ENCODE results near the gene DNAAF1.

DNAAF1 gene

DNA sequence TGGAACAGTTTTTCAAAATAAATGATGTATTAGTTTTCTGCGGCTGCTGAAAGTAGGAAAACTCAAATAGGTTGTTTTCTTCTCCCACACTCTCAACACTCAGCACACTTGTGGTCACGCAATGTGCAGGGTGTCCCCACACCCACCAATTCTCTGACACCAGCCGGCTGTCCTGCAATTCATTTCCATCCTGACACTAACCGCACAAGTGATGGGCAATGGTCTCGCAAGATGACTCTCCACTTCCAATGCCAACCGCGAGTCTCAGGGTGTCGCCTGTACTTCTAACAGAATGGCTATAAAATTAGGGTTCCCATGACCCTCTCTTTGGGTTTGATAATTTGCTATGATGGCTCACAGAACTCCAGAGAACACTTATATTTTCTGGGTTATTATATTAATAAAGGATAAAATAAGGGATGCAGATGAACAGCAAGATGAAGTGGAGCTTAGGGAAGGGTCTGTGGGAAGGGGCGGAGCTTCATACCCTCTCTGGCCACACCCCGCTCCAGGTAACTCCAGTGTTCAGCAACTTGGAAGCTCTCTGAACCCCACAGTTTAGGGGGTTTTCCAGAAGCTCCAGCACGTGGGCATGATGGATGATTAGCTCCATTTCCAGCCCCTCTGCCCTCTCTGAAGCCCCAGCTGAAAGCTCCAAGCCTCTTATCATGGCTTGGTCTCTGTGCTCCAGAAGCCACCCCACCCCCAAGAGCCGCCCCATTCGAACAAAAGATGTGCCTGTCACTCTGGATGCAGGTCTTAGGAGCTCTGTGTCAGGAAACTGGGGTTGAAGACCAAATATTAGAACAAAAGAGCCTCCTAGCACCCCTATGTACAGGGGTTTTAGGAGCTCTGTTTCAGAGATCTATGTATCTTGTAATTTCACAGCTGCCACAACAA is 21.9 kb downstream of the DNAAF1 start:
- TF ChIP-seq POLR2AphosphoS5 (IDR thresholded peaks at IDR 0.05; ENCODE audit: low read depth, low read length) (no peak), POLR2A (IDR thresholded peaks at IDR 0.05; ENCODE audit: low read depth, low read length) (no peak), TAF1 (IDR thresholded peaks at IDR 0.05; ENCODE audit: borderline replicate concordance, low read depth, low read length) (no peak)
- no peak for DNase-seq (ENCODE audit: insufficient read length)
- no peak for FAIRE-seq

GRCh38 chr16:84169765-84170310 is 24.7 kb downstream of the DNAAF1 start:
- no peak for DNase-seq (ENCODE audit: insufficient read length)
- TF ChIP-seq POLR2A (IDR thresholded peaks at IDR 0.05; ENCODE audit: low read depth, low read length) (no peak), POLR2AphosphoS5 (IDR thresholded peaks at IDR 0.05; ENCODE audit: low read depth, low read length) (no peak), TAF1 (IDR thresholded peaks at IDR 0.05; ENCODE audit: borderline replicate concordance, low read depth, low read length) (no peak)
- no peak for FAIRE-seq

- TF ChIP-seq POLR2AphosphoS5 (IDR thresholded peaks at IDR 0.05; ENCODE audit: low read depth, low read length), result no peak
- no peak for TF ChIP-seq TAF1 (IDR thresholded peaks at IDR 0.05; ENCODE audit: borderline replicate concordance, low read depth, low read length)
- TF ChIP-seq POLR2A (IDR thresholded peaks at IDR 0.05; ENCODE audit: low read depth, low read length), result no peak
- FAIRE-seq (no peak), DNase-seq (ENCODE audit: insufficient read length) (no peak)
Measured at GRCh38 chr16:84174396-84174795, 29.3 kb downstream of the DNAAF1 start.

- FAIRE-seq, result peak; percentile 40
- TF ChIP-seq TAF1 (IDR thresholded peaks at IDR 0.05; ENCODE audit: borderline replicate concordance, low read depth, low read length) (no peak), POLR2AphosphoS5 (IDR thresholded peaks at IDR 0.05; ENCODE audit: low read depth, low read length) (no peak), POLR2A (IDR thresholded peaks at IDR 0.05; ENCODE audit: low read depth, low read length) (no peak)
- no peak for DNase-seq (ENCODE audit: insufficient read length)
Measured at GRCh38 chr16:84175350-84176081, 30.4 kb downstream of the DNAAF1 start.

- DNase-seq (ENCODE audit: insufficient read length), result no peak
- no peak for FAIRE-seq
- TF ChIP-seq POLR2A (IDR thresholded peaks at IDR 0.05; ENCODE audit: low read depth, low read length) (no peak; the same call in 1 of the 2 replicates), TAF1 (IDR thresholded peaks at IDR 0.05; ENCODE audit: borderline replicate concordance, low read depth, low read length) (no peak), POLR2AphosphoS5 (IDR thresholded peaks at IDR 0.05; ENCODE audit: low read depth, low read length) (no peak)
Measured at GRCh38 chr16:84176192-84177053, 31.3 kb downstream of the DNAAF1 start.

- DNase-seq (ENCODE audit: insufficient read length) (no peak), FAIRE-seq (no peak)
- no peak for TF ChIP-seq TAF1 (IDR thresholded peaks at IDR 0.05; ENCODE audit: borderline replicate concordance, low read depth, low read length)
- TF ChIP-seq POLR2A (IDR thresholded peaks at IDR 0.05; ENCODE audit: low read depth, low read length), result no peak
- no peak for TF ChIP-seq POLR2AphosphoS5 (IDR thresholded peaks at IDR 0.05; ENCODE audit: low read depth, low read length)
Measured at GRCh38 chr16:84177741-84178073, 32.6 kb downstream of the DNAAF1 start.

- DNase-seq (ENCODE audit: insufficient read length), result no peak
- FAIRE-seq, result no peak
- TF ChIP-seq POLR2A (IDR thresholded peaks at IDR 0.05; ENCODE audit: low read depth, low read length) (no peak), TAF1 (IDR thresholded peaks at IDR 0.05; ENCODE audit: borderline replicate concordance, low read depth, low read length) (no peak), POLR2AphosphoS5 (IDR thresholded peaks at IDR 0.05; ENCODE audit: low read depth, low read length) (no peak)
Measured at GRCh38 chr16:84178146-84178765, 33.1 kb downstream of the DNAAF1 start.

- no peak for TF ChIP-seq POLR2A (IDR thresholded peaks at IDR 0.05; ENCODE audit: low read depth, low read length)
- TF ChIP-seq POLR2AphosphoS5 (IDR thresholded peaks at IDR 0.05; ENCODE audit: low read depth, low read length), result no peak
- no peak for TF ChIP-seq TAF1 (IDR thresholded peaks at IDR 0.05; ENCODE audit: borderline replicate concordance, low read depth, low read length)
- DNase-seq (ENCODE audit: insufficient read length) (no peak), FAIRE-seq (no peak)
Measured at GRCh38 chr16:84178892-84179611, 33.9 kb downstream of the DNAAF1 start.

- FAIRE-seq, result no peak
- no peak for DNase-seq (ENCODE audit: insufficient read length)
- TF ChIP-seq POLR2AphosphoS5 (IDR thresholded peaks at IDR 0.05; ENCODE audit: low read depth, low read length) (no peak), POLR2A (IDR thresholded peaks at IDR 0.05; ENCODE audit: low read depth, low read length) (no peak), TAF1 (IDR thresholded peaks at IDR 0.05; ENCODE audit: borderline replicate concordance, low read depth, low read length) (no peak)
Measured at GRCh38 chr16:84179612-84180320, 34.7 kb downstream of the DNAAF1 start.

Data from GM12892 (cell line).